SK-N-SH (cell line): ENCODE measurements around the gene RASGRP2. TPM values are rescaled to one million over a fixed set of nuclear protein-coding genes. Genes with fewer than 3 reads are reported as not detected.

Experiments
- CTCF ChIA-PET: fragments of 300-600, 350-600 bp; formaldehyde crosslinking; extraction: SDS; loops from one replicate; lab custom pipeline; 2021; lab: Yijun Ruan, JAX
- POLR2A ChIA-PET: fragments of 350-600 bp; sonication (Branson Sonifier 250); formaldehyde crosslinking; extraction: SDS; loops from one replicate; lab custom pipeline; 2020; ENCODE audit warnings: antibody characterized with exemption, inconsistent platforms; lab: Yijun Ruan, JAX
- DNase-seq: peaks from one replicate; pipeline ENCODE4 v3.0.0; 2012
- H2AFZ ChIP-seq: fragments of 200-600 bp; sonication (generic); 2 replicates; pipeline ENCODE4 v1.8.1; 2016; ENCODE audit warnings: antibody characterized with exemption, mild to moderate bottlenecking, low read depth
- H3F3A ChIP-seq: fragments of 200-600 bp; sonication (generic); replicated peaks from 2 replicates; pipeline ENCODE3; 2016; ENCODE audit warnings: antibody characterized with exemption, mild to moderate bottlenecking; ENCODE audit not compliant: insufficient read depth
- H3K27ac ChIP-seq, 2 experiments: fragments of 200-500 bp in 1 of 2; fragments of 200-600 bp in 1 of 2; sonication (Bioruptor generic) in 1 of 2; sonication (generic), shearing (Covaris generic) in 1 of 2; 2 replicates each; pipeline versions ENCODE4 v1.5.1 to v1.6.1; 2014 to 2016; ENCODE audit warnings: low read depth in 2 of 2, inconsistent platforms in 1 of 2, low read length in 1 of 2, mild to moderate bottlenecking in 1 of 2, mixed read lengths in 1 of 2
- H3K27me3 ChIP-seq: fragments of 200-600 bp; sonication (generic), shearing (Covaris generic); 2 replicates; pipeline ENCODE4 v1.6.1; 2016; ENCODE audit warnings: mixed run types; ENCODE audit not compliant: insufficient read depth
- H3K36me3 ChIP-seq, 2 experiments: fragments of 200-500 bp in 1 of 2; fragments of 200-600 bp in 1 of 2; sonication (Bioruptor generic) in 1 of 2; sonication (generic) in 1 of 2; replicated peaks in 1 of 2; 2 replicates each; pipeline versions ENCODE3 to v1.5.1; 2014 to 2016; ENCODE audit warnings: low read length in 1 of 2, mild to moderate bottlenecking in 1 of 2; ENCODE audit not compliant: insufficient read depth in 2 of 2, control insufficient read depth in 1 of 2
- H3K4me1 ChIP-seq, 2 experiments: fragments of 200-500 bp in 1 of 2; fragments of 200-600 bp in 1 of 2; sonication (Bioruptor generic) in 1 of 2; sonication (generic), shearing (Covaris generic) in 1 of 2; 2 replicates each; pipeline versions ENCODE4 v1.5.1 to v1.6.1; 2014 to 2016; ENCODE audit warnings: low read depth in 1 of 2, low read length in 1 of 2, mixed run types in 1 of 2; ENCODE audit not compliant: insufficient read depth in 2 of 2, control insufficient read depth in 1 of 2
- H3K4me2 ChIP-seq: fragments of 200-600 bp; sonication (generic), shearing (Covaris generic); 2 replicates; pipeline ENCODE4 v1.6.1; 2017; ENCODE audit warnings: mixed run types
- H3K4me3 ChIP-seq, 2 experiments: fragments of 200-500 bp in 1 of 2; fragments of 200-600 bp in 1 of 2; sonication (Bioruptor generic) in 1 of 2; sonication (generic), shearing (Covaris generic) in 1 of 2; 2 replicates each; pipeline versions ENCODE4 v1.5.1 to v1.8.1; 2014 to 2016; ENCODE audit warnings: low read depth in 2 of 2, inconsistent platforms in 1 of 2, low read length in 1 of 2, mild to moderate bottlenecking in 1 of 2, mixed read lengths in 1 of 2, moderate library complexity in 1 of 2
- H3K79me2 ChIP-seq: fragments of 200-600 bp; sonication (generic); 2 replicates; pipeline ENCODE4 v1.8.1; 2017; ENCODE audit warnings: mild to moderate bottlenecking; ENCODE audit not compliant: insufficient read depth
- H3K9ac ChIP-seq: fragments of 200-600 bp; sonication (generic); 2 replicates; pipeline ENCODE4 v1.6.1; 2017; ENCODE audit warnings: mixed run types
- H3K9me2 ChIP-seq: fragments of 200-600 bp; sonication (generic); 2 replicates; pipeline ENCODE4 v1.6.1; 2017; ENCODE audit warnings: mixed run types
- H3K9me3 ChIP-seq: fragments of 200-600 bp; sonication (generic); 2 replicates; pipeline ENCODE4 v1.6.1; 2017; ENCODE audit warnings: mixed run types, mild to moderate bottlenecking, moderate library complexity
- H4K20me1 ChIP-seq: fragments of 200-600 bp; sonication (generic); 2 replicates; pipeline ENCODE4 v1.6.1; 2017; ENCODE audit warnings: mild to moderate bottlenecking, mixed run types; ENCODE audit not compliant: insufficient read depth
- CHD2 ChIP-seq: fragments of 150-350 bp; IDR thresholded peaks from 2 replicates; pipeline ENCODE4 v1.6.1; 2018; ENCODE audit warnings: low read length; ENCODE audit not compliant: partially characterized antibody
- GABPA ChIP-seq: IDR thresholded peaks from 2 replicates; pipeline ENCODE4 v1.4.0; 2012; ENCODE audit warnings: low read depth, mild to moderate bottlenecking
- GATA2 ChIP-seq: sonication (generic); formaldehyde crosslinking; IDR thresholded peaks from 2 replicates; pipeline ENCODE4 v1.5.0; 2020; ENCODE audit warnings: mild to moderate bottlenecking, missing genetic modification reagents
- IRF3 ChIP-seq: fragments of 150-350 bp; IDR thresholded peaks from 2 replicates; pipeline ENCODE4 v1.6.1; 2016; ENCODE audit warnings: mild to moderate bottlenecking, low read depth, low read length
- MEF2A ChIP-seq: IDR thresholded peaks from 2 replicates; pipeline ENCODE4 v1.4.0; 2012; ENCODE audit warnings: low read depth, borderline replicate concordance
- PBX3 ChIP-seq: IDR thresholded peaks from 2 replicates; pipeline ENCODE4; 2012
- RCOR1 ChIP-seq: fragments of 150-350 bp; IDR thresholded peaks from 2 replicates; pipeline ENCODE4 v1.6.1; 2017; ENCODE audit warnings: antibody characterized with exemption, low read length
- RFX5 ChIP-seq: IDR thresholded peaks from 2 replicates; pipeline ENCODE4 v1.6.1; 2012; ENCODE audit warnings: mild to moderate bottlenecking, improper control_type of control experiment, low read length
- TAF1 ChIP-seq: IDR thresholded peaks from 2 replicates; pipeline ENCODE4 v1.6.1; 2012; ENCODE audit warnings: low read depth, mild to moderate bottlenecking, low read length, moderate library complexity, borderline replicate concordance
- TCF12 ChIP-seq: IDR thresholded peaks from 2 replicates; pipeline ENCODE4 v1.4.0; 2012
- WGBS: methylation state at CpG from one replicate; pipeline ENCODE4 v1.1.6; 2017; ENCODE audit warnings: low lambda C conversion rate; 5-methylcytosine and 5-hydroxymethylcytosine counted together
- polyA plus RNA-seq, 3 experiments: library from polyadenylated mRNA; depleted of rRNA; stranded (reverse); fragments of >200 nt; gene quantifications; 2 replicates each; pipeline ENCODE4 v1.2.3, GENCODE V29; 2012

Gene RASGRP2
- polyA plus RNA-seq, 1 of the 3 experiments (the other 2 are of a cell fraction) = 1.6 TPM

GRCh38 chr11:64735725-64736259, 8.2 kb downstream of the RASGRP2 start:
- Histone ChIP-seq H3K4me2 (no peak overlapping the region), H3K4me3 (no peak overlapping the region), H3K27me3 (no peaks in the 10 kb centered on the region), H3K27ac (no peak overlapping the region), H4K20me1 (no peaks in the 10 kb centered on the region), H3K79me2 (no peaks in the 10 kb centered on the region), H3F3A (no peaks in the 10 kb centered on the region), H3K9ac (no peak overlapping the region), H3K9me3 (no peaks in the 10 kb centered on the region), H3K9me2 (no peaks in the 10 kb centered on the region), H2AFZ (no peak overlapping the region), H3K4me1 (no peaks in the 10 kb centered on the region), H3K36me3 (no peaks in the 10 kb centered on the region)
- ChIA-PET CTCF (interaction anchor here (1.2 to 4.2 kb wide), 7 partner anchors 8 to 47 kb away, joined by 3 to 37 read pairs (median 5); partner anchors contain the start of gene RASGRP2), POLR2A (no interaction called here)
- no peak for DNase-seq
- TF ChIP-seq TCF12 (no peak), IRF3 (no peak), TAF1 (no peak), GATA2 (no peak), GABPA (no peak)
- 81% methylated on average over 6 of the region's 9 CpGs for WGBS

GRCh38 chr11:64734811-64735724, 8.9 kb downstream of the RASGRP2 start:
- Histone ChIP-seq H3F3A (no peaks in the 10 kb centered on the region), H4K20me1 (no peaks in the 10 kb centered on the region), H3K36me3 (no peaks in the 10 kb centered on the region), H3K9me3 (no peaks in the 10 kb centered on the region), H2AFZ (no peak overlapping the region), H3K9ac (no peak overlapping the region), H3K27me3 (no peaks in the 10 kb centered on the region), H3K4me3 (no peak overlapping the region), H3K27ac (no peak overlapping the region), H3K9me2 (no peaks in the 10 kb centered on the region), H3K4me2 (no peak overlapping the region), H3K79me2 (no peaks in the 10 kb centered on the region), H3K4me1 (no peaks in the 10 kb centered on the region; a peak in 1 of 4 replicates)
- no peak for DNase-seq
- ChIA-PET POLR2A (no interaction called here), CTCF (interaction anchor here (0.9 to 4.2 kb wide), 9 partner anchors 8 to 47 kb away, joined by 3 to 37 read pairs (median 5); partner anchors contain the start of gene RASGRP2)
- no peak for TF ChIP-seq RCOR1
- TF ChIP-seq GABPA = no peak
- no peak for TF ChIP-seq CHD2
- no peak for TF ChIP-seq MEF2A
- no peak for TF ChIP-seq TCF12
- TF ChIP-seq PBX3 = no peak
- TF ChIP-seq RFX5 = no peak
- WGBS = 67% methylated on average over 14 of the region's 23 CpGs
